Subcutaneous adipose tissue (tissue), 4 donors: Measurements from ENCODE around the gene TOGARAM2. TPM values are rescaled to one million over a fixed set of nuclear protein-coding genes. Genes with fewer than 3 reads are reported as not detected.

Source experiments
- CTCF ChIP-seq: fragments of 450-650 bp; IDR thresholded peaks from one replicate; pipeline ENCODE4 v1.5.1; 2016; ENCODE audit warnings: low read depth, mild to moderate bottlenecking, control low read depth, antibody characterized with exemption, moderate library complexity
- total RNA-seq, 4 donors: library from RNA; depleted of rRNA; stranded (reverse); fragments of >200 nt; gene quantifications; one replicate each; pipeline ENCODE4 v1.1.0, GENCODE V29; 2016

TOGARAM2 gene
- total RNA-seq, 4 donors from 2014 or later, result 0.16 to 3.5 (median 2.0) TPM

- TF ChIP-seq CTCF, result no peak
Observed at GRCh38 chr2:29010946-29011345, 29.8 kb downstream of the TOGARAM2 start.

GRCh38 chr2:29011418-29012060 lies 30.4 kb downstream of the TOGARAM2 start:
- TF ChIP-seq CTCF, result no peak

- no peak for TF ChIP-seq CTCF
Observed at GRCh38 chr2:29012211-29012681, 31.1 kb downstream of the TOGARAM2 start.

- TF ChIP-seq CTCF, result no peak
Observed at GRCh38 chr2:29013057-29013780, 32.1 kb downstream of the TOGARAM2 start.

GRCh38 chr2:29014331-29014730 lies 33.2 kb downstream of the TOGARAM2 start:
- no peak for TF ChIP-seq CTCF

- TF ChIP-seq CTCF, result no peak
Observed at GRCh38 chr2:29014811-29015421, 33.8 kb downstream of the TOGARAM2 start.
